OCI-LY7 (cell line): ENCODE data around the gene YY1AP1. TPM values are rescaled to one million over a fixed set of nuclear protein-coding genes. Genes with fewer than 3 reads are reported as not detected.

Source experiments
- BruUV-seq: library from RNA; stranded (reverse); fragments of 400-500 nt; replicated peaks from 2 replicates; lab custom pipeline; 2021; lab: Mats Ljungman, UMichigan
- CTCF ChIA-PET: fragments of 300-600 bp; sonication (Branson Sonifier 250); formaldehyde crosslinking; loops from one replicate; lab custom pipeline; 2022; ENCODE audit warnings: antibody characterized with exemption; ENCODE audit not compliant: unreplicated experiment; lab: Charles Lee
- POLR2A ChIA-PET: fragments of 300-600 bp; sonication (Branson Sonifier 250); formaldehyde crosslinking; loops from one replicate; lab custom pipeline; 2022; ENCODE audit warnings: antibody characterized with exemption; lab: Charles Lee
- DNase-seq: peaks from one replicate; pipeline ENCODE4 v3.0.0-alpha.2; 2015; ENCODE audit warnings: low spot score
- H2AFZ ChIP-seq: fragments of 200-600 bp; sonication (generic), shearing (Covaris generic); 2 replicates; pipeline ENCODE4 v1.6.1; 2014; ENCODE audit warnings: mild to moderate bottlenecking, antibody characterized with exemption, low read length, moderate library complexity
- H3K27ac ChIP-seq: fragments of 200-600 bp; sonication (generic); 2 replicates; pipeline ENCODE4 v1.5.1; 2014; ENCODE audit warnings: mixed run types, low read depth, mild to moderate bottlenecking, moderate library complexity, low read length, inconsistent platforms; ENCODE audit not compliant: poor library complexity, severe bottlenecking
- H3K36me3 ChIP-seq: fragments of 200-600 bp; sonication (generic); 2 replicates; pipeline ENCODE4 v1.6.1; 2014; ENCODE audit warnings: mild to moderate bottlenecking, antibody characterized with exemption, low read length, moderate library complexity, mixed read lengths; ENCODE audit not compliant: insufficient read depth
- H3K4me1 ChIP-seq: fragments of 200-600 bp; sonication (generic); 2 replicates; pipeline ENCODE4 v1.5.1; 2014; ENCODE audit warnings: mild to moderate bottlenecking, low read length; ENCODE audit not compliant: insufficient read depth, poor library complexity, severe bottlenecking
- H3K4me2 ChIP-seq: fragments of 200-600 bp; sonication (generic); 2 replicates; pipeline ENCODE4 v1.6.1; 2014; ENCODE audit warnings: mild to moderate bottlenecking, low read length
- H3K4me3 ChIP-seq: fragments of 200-600 bp; sonication (generic); 2 replicates; pipeline ENCODE4 v1.5.1; 2014; ENCODE audit warnings: mild to moderate bottlenecking, low read depth, low read length; ENCODE audit not compliant: poor library complexity, severe bottlenecking
- H3K79me2 ChIP-seq: fragments of 200-600 bp; sonication (generic); 2 replicates; pipeline ENCODE4 v1.6.1; 2016; ENCODE audit warnings: low read depth, mild to moderate bottlenecking, low read length, moderate library complexity, mixed read lengths; ENCODE audit not compliant: insufficient read depth
- H3K9me2 ChIP-seq: fragments of 200-600 bp; sonication (generic); 2 replicates; pipeline ENCODE4 v1.6.1; 2016; ENCODE audit warnings: mild to moderate bottlenecking, low read length, mixed read lengths; ENCODE audit not compliant: insufficient read depth
- H3K9me3 ChIP-seq: fragments of 200-600 bp; sonication (generic); 2 replicates; pipeline ENCODE4 v1.6.1; 2014; ENCODE audit warnings: mild to moderate bottlenecking, mixed run types, low read length, mixed read lengths
- H4K20me1 ChIP-seq: fragments of 200-600 bp; sonication (generic); 2 replicates; pipeline ENCODE4 v1.6.1; 2014; ENCODE audit warnings: mild to moderate bottlenecking, antibody characterized with exemption, low read length, moderate library complexity, mixed read lengths; ENCODE audit not compliant: insufficient read depth
- EZH2phosphoT487 ChIP-seq: fragments of 200-600 bp; sonication (generic); IDR thresholded peaks from 2 replicates; pipeline ENCODE4 v1.6.1; 2018; ENCODE audit warnings: low read depth, borderline replicate concordance, mild to moderate bottlenecking, mixed run types, antibody characterized with exemption, low read length, moderate library complexity, mixed read lengths
- intact Hi-C: fragments of 100-400 bp; cut with micrococcal nuclease; formaldehyde crosslinking; loops from one replicate; pipeline ENCODE4 v1.10.0; 2022; ENCODE audit not compliant: unreplicated experiment
- total RNA-seq, 2 experiments: library from RNA; depleted of rRNA in 1 of 2; stranded (reverse); fragments of >200 nt in 1 of 2; shearing (Covaris generic) in 1 of 2; gene quantifications; 2 replicates each; pipeline ENCODE4 v1.2.3, GENCODE V29; 2014 to 2022
- TF ChIP-seq, protein P1 (sequence below): fragments of 200-600 bp; sonication (generic); conservative IDR thresholded peaks from 2 replicates; pipeline ENCODE4 v1.5.1; 2014; ENCODE audit warnings: mild to moderate bottlenecking, antibody characterized with exemption, low read length, moderate library complexity, mixed read lengths

YY1AP1 gene
- total RNA-seq, 2 experiments from 2014 or later = 76.0 to 84.6 TPM

DNA sequence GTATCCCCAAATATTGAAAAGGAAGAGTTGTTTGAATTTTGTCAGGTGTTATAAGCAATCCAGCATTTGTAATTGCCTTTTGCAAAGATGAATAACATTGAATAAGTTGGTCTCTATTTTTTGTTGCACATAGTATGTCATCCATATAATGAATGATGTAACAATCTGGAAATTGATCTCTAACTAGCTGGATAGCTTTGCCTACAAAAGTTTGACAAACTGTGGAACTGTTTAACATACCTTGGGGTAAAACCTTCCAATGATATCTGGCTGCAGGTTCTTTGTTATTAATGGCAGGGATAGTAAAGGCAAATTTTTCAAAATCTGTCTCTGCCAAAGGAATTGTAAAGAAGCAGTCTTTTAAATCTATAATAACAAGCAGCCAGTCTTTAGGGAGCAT, 8.0 kb upstream of the YY1AP1 start:
- CTCF ChIA-PET = no interaction called here
- POLR2A ChIA-PET = no interaction called here
- H3K9me2 ChIP-seq = no peaks in the 10 kb centered on the region
- no peak overlapping the region for H2AFZ ChIP-seq
- no peak overlapping the region for H3K4me3 ChIP-seq
- H4K20me1 ChIP-seq = no peaks in the 10 kb centered on the region
- intact Hi-C loops = no loop called here
- H3K9me3 ChIP-seq = peaks cover 37% of the 10 kb centered on the region
- no peaks in the 10 kb centered on the region for H3K4me1 ChIP-seq
- no peak overlapping the region for H3K27ac ChIP-seq
- no peak for TF ChIP-seq EZH2phosphoT487
- TF ChIP-seq, protein P1, sequence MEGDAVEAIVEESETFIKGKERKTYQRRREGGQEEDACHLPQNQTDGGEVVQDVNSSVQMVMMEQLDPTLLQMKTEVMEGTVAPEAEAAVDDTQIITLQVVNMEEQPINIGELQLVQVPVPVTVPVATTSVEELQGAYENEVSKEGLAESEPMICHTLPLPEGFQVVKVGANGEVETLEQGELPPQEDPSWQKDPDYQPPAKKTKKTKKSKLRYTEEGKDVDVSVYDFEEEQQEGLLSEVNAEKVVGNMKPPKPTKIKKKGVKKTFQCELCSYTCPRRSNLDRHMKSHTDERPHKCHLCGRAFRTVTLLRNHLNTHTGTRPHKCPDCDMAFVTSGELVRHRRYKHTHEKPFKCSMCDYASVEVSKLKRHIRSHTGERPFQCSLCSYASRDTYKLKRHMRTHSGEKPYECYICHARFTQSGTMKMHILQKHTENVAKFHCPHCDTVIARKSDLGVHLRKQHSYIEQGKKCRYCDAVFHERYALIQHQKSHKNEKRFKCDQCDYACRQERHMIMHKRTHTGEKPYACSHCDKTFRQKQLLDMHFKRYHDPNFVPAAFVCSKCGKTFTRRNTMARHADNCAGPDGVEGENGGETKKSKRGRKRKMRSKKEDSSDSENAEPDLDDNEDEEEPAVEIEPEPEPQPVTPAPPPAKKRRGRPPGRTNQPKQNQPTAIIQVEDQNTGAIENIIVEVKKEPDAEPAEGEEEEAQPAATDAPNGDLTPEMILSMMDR = no peak
- peaks cover 89% of the 10 kb centered on the region for H3K79me2 ChIP-seq
- H3K36me3 ChIP-seq = peaks cover 88% of the 10 kb centered on the region
- H3K4me2 ChIP-seq = no peak overlapping the region
- DNase-seq = no peak
- BruUV-seq = no TSS peak

DNA sequence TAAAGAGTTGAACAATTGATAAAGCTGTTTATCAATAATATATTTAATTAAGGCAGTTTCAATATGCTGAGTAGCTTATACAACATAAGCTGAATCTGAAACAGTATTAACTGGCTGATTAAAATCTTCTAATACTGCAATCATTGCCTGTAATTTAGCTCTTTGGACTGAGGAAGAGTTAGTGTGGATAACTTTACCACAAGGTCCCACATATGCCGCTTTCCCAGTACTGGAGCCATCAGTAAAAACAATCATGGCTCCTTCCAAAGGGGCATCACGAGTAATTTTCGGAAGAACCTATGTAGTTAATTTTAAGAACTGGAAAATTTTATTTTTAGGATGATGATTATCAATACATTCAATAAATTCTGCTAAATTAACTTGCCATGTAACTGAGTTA, 7.0 kb upstream of the YY1AP1 start:
- Histone ChIP-seq H3K4me2 (no peak overlapping the region), H3K9me2 (no peaks in the 10 kb centered on the region), H3K79me2 (peaks cover 98% of the 10 kb centered on the region), H3K36me3 (peaks cover 97% of the 10 kb centered on the region), H4K20me1 (no peaks in the 10 kb centered on the region), H3K27ac (no peak overlapping the region), H2AFZ (no peak overlapping the region), H3K4me1 (peaks cover 1% of the 10 kb centered on the region), H3K4me3 (no peak overlapping the region), H3K9me3 (peaks cover 43% of the 10 kb centered on the region)
- ChIA-PET CTCF (no interaction called here), POLR2A (no interaction called here)
- BruUV-seq = no TSS peak
- intact Hi-C loops = no loop called here
- DNase-seq = no peak
- TF ChIP-seq EZH2phosphoT487 = no peak
- TF ChIP-seq, protein P1 = no peak

DNA sequence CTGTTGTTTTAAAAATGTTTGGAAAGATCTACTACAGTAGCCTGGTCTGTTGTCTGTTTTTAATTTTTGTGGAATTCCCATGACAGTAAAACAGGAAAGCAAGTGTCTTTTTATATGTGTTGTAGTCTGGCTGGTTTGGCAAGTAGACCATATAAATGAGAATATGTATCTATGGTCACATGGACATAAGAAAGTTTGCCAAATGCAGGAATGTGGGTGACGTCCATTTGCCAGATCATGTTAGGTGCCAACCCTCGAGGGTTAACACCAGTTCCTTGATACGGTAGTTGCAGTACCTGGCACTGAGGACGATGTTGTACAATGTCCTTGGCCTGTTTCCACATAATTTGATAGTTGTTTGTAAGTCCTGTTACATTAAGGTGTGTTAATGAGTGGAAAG, 6.5 kb upstream of the YY1AP1 start:
- H3K4me2 ChIP-seq = no peak overlapping the region
- peaks cover 99% of the 10 kb centered on the region for H3K36me3 ChIP-seq
- H3K4me3 ChIP-seq = no peak overlapping the region
- H3K4me1 ChIP-seq = peaks cover 6% of the 10 kb centered on the region
- no peak overlapping the region for H3K27ac ChIP-seq
- POLR2A ChIA-PET = interaction anchor here (0.7 kb wide), 1 partner anchor 291 kb away, joined by 3 read pairs; no protein-coding TSS in a partner anchor
- peaks cover 100% of the 10 kb centered on the region for H3K79me2 ChIP-seq
- H4K20me1 ChIP-seq = no peaks in the 10 kb centered on the region
- no peak overlapping the region for H2AFZ ChIP-seq
- peaks cover 42% of the 10 kb centered on the region for H3K9me3 ChIP-seq
- DNase-seq = no peak
- BruUV-seq = no TSS peak
- TF ChIP-seq, protein P1 = no peak
- TF ChIP-seq EZH2phosphoT487 = no peak
- no peaks in the 10 kb centered on the region for H3K9me2 ChIP-seq
- CTCF ChIA-PET = no interaction called here
- intact Hi-C loops = no loop called here
